ENCODE data around the gene ZYX. TPM values are rescaled to one million over a fixed set of nuclear protein-coding genes. Genes with fewer than 3 reads are reported as not detected.

The ZYX gene
- polyA plus RNA-seq, 1 donor = 104 TPM

DNA sequence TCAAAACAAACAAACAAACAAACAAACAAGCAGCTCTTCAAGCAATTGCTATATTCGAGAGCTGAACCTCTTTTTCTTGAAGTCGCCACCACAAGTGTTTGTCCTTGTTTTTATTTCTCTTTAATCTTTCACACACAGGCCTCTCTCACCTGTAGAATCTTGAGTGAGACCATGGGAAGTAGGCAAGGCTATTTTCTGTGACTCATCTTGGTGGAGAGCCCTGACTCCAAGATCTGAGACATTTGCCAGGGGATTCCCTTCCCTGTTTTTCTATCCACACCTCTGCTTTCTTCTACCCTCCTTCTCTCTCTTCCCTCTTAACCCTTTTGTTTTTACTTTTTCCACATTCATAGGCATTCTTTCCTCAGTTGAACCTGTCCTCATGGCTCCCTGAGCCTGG lies 54.1 kb downstream of the ZYX start:
- Histone ChIP-seq H3K27me3 (ENCODE audit: control insufficient read depth, insufficient read depth, low read length) (peaks cover 4% of the 10 kb centered on the region), H3K36me3 (ENCODE audit: control insufficient read depth, insufficient read depth, low read length) (no peaks in the 10 kb centered on the region), H3K4me1 (ENCODE audit: control insufficient read depth, insufficient read depth, low read length) (no peaks in the 10 kb centered on the region), H3K9me3 (ENCODE audit: control insufficient read depth, low read depth, low read length) (no peaks in the 10 kb centered on the region), H3K27ac (ENCODE audit: low read length) (no peak overlapping the region), H3K4me3 (ENCODE audit: low read length) (no peak overlapping the region)
- no peak for DNase-seq
- 100% methylated on average over 2 of the region's 2 CpGs for WGBS (ENCODE audit: insufficient coverage, low lambda C conversion rate)

DNA sequence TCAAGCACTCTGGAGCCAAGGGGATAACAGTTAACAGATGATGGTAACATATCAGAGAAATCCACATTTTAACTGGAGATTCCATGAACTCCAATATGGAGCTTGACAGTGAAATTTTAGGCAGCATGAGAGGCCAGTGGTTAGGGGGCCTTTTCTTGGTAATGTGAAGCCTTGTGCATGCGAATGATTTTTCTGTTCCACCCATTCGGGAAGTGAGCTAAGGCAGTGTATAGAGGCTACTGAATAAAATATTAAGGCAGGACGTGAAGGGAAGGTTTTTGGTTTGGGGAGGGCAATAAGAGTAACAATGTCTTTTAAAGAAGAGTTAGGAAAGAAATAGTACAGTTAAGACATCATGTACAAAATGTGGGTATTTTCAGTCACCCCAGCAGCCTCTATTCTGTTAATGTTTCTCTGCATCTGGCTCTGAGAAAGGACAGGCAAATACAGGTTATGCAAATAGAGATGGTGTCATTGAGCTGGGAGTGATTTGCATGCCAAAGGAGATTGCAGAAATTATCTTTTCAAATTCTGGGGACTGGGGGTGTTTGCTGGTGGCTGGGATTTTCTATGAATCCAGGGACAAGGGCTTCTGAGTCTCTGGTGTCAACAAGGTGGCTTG lies 55.3 kb downstream of the ZYX start:
- WGBS (ENCODE audit: insufficient coverage, low lambda C conversion rate) = 100% methylated on average over 1 of the region's 3 CpGs
- Histone ChIP-seq H3K9me3 (ENCODE audit: control insufficient read depth, low read depth, low read length) (no peaks in the 10 kb centered on the region), H3K36me3 (ENCODE audit: control insufficient read depth, insufficient read depth, low read length) (no peaks in the 10 kb centered on the region), H3K4me3 (ENCODE audit: low read length) (no peak overlapping the region), H3K27ac (ENCODE audit: low read length) (no peak overlapping the region), H3K27me3 (ENCODE audit: control insufficient read depth, insufficient read depth, low read length) (peaks cover 4% of the 10 kb centered on the region), H3K4me1 (ENCODE audit: control insufficient read depth, insufficient read depth, low read length) (no peaks in the 10 kb centered on the region)
- DNase-seq = no peak

DNA sequence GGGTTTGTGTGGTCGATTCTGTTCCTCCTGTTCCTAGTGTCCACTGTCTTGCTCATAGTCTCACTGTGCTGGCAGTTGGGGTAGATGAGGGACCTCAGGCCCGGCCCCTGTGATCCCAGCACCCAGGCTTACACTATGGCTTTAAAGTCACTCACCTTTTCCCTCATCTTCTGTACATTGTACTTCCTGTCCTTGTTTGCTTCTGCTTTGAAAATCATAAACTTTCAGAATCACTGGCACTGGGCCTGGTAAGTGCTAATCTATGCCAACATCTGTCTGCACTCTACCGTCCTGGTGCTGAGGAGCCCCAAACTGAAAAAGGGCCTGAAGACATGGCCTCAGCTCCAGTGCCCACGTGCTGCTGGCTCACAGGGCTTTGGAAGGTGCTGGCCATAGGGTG lies 56.4 kb downstream of the ZYX start:
- Histone ChIP-seq H3K36me3 (ENCODE audit: control insufficient read depth, insufficient read depth, low read length) (no peaks in the 10 kb centered on the region), H3K4me1 (ENCODE audit: control insufficient read depth, insufficient read depth, low read length) (no peaks in the 10 kb centered on the region), H3K27ac (ENCODE audit: low read length) (no peak overlapping the region), H3K27me3 (ENCODE audit: control insufficient read depth, insufficient read depth, low read length) (peaks cover 2% of the 10 kb centered on the region), H3K4me3 (ENCODE audit: low read length) (no peak overlapping the region), H3K9me3 (ENCODE audit: control insufficient read depth, low read depth, low read length) (no peaks in the 10 kb centered on the region)
- no peak for DNase-seq
- no CpG with 5 or more reads among the region's 4 CpGs for WGBS (ENCODE audit: insufficient coverage, low lambda C conversion rate)

DNA sequence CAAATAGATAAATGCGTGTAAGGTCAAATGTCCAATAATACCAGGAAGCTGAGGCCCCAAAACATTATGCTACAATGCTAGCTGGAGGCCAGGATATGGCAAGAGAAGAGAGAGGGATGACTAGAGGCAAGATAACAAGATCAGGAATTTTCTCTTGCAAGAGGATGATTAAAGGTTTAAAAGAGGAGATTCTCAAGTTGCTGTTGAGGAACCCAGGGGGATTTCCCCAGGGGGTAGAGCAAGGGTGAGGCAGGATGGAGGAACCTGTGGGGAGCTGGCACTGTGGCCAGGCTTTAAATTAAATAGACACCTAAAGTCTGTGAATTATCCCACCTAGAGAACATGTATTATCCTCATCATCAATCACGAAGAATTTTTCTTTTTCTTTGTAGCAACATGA lies 58.7 kb downstream of the ZYX start:
- Histone ChIP-seq H3K9me3 (ENCODE audit: control insufficient read depth, low read depth, low read length) (no peaks in the 10 kb centered on the region), H3K27ac (ENCODE audit: low read length) (no peak overlapping the region), H3K36me3 (ENCODE audit: control insufficient read depth, insufficient read depth, low read length) (no peaks in the 10 kb centered on the region), H3K27me3 (ENCODE audit: control insufficient read depth, insufficient read depth, low read length) (no peaks in the 10 kb centered on the region), H3K4me3 (ENCODE audit: low read length) (no peak overlapping the region), H3K4me1 (ENCODE audit: control insufficient read depth, insufficient read depth, low read length) (no peaks in the 10 kb centered on the region)
- no peak for DNase-seq
- 100% methylated on average over 1 of the region's 2 CpGs for WGBS (ENCODE audit: insufficient coverage, low lambda C conversion rate)

Other genes starting within 250 kb of the ZYX start
- gene PIP, start 249.3 kb upstream of the ZYX start, polyA plus RNA-seq = not detected
- gene TAS2R39, start 197.9 kb upstream of the ZYX start, polyA plus RNA-seq = not detected
- gene TAS2R40, start 159.3 kb upstream of the ZYX start, polyA plus RNA-seq = not detected
- gene GSTK1, start 117.9 kb upstream of the ZYX start, polyA plus RNA-seq = 325 TPM
- 36.2 TPM for gene TMEM139, start 96.4 kb upstream of the ZYX start, polyA plus RNA-seq
- gene CASP2, start 93.0 kb upstream of the ZYX start, polyA plus RNA-seq = 29.4 TPM
- 1.6 TPM for gene CLCN1, start 65.2 kb upstream of the ZYX start, polyA plus RNA-seq
- 5.8 TPM for gene FAM131B, start 18.6 kb upstream of the ZYX start, polyA plus RNA-seq
- 42.5 TPM for gene EPHA1, start 27.5 kb downstream of the ZYX start, polyA plus RNA-seq
- gene TAS2R60, start 62.1 kb downstream of the ZYX start, polyA plus RNA-seq = not detected
- gene TAS2R41, start 96.5 kb downstream of the ZYX start, polyA plus RNA-seq = not detected
- gene CTAGE15, start 190.5 kb downstream of the ZYX start, polyA plus RNA-seq = 5.2 TPM
- 0.99 TPM for gene TCAF2, start 239.6 kb downstream of the ZYX start, polyA plus RNA-seq